Hippocampal formation (tissue), 2 donors: Measurements from ENCODE around the gene DGUOK.
"Not testable (repeated sequence)": the region's sequence is repeated elsewhere in the genome, so short reads cannot be mapped to it uniquely, and the experiment has no call there.

Experiments
- DNase-seq, 2 donors: peaks; one replicate each; lab custom pipeline; 2025; lab: John Stamatoyannopoulos, UW

Gene DGUOK

GRCh38 chr2:73920577-73921545, 5.8 kb upstream of the DGUOK start:
- no peak for DNase-seq

- DNase-seq: no peak
Measured at GRCh38 chr2:73921581-73921980, 5.1 kb upstream of the DGUOK start.

GRCh38 chr2:73922681-73923080, 4.0 kb upstream of the DGUOK start:
- no peak for DNase-seq

DNA sequence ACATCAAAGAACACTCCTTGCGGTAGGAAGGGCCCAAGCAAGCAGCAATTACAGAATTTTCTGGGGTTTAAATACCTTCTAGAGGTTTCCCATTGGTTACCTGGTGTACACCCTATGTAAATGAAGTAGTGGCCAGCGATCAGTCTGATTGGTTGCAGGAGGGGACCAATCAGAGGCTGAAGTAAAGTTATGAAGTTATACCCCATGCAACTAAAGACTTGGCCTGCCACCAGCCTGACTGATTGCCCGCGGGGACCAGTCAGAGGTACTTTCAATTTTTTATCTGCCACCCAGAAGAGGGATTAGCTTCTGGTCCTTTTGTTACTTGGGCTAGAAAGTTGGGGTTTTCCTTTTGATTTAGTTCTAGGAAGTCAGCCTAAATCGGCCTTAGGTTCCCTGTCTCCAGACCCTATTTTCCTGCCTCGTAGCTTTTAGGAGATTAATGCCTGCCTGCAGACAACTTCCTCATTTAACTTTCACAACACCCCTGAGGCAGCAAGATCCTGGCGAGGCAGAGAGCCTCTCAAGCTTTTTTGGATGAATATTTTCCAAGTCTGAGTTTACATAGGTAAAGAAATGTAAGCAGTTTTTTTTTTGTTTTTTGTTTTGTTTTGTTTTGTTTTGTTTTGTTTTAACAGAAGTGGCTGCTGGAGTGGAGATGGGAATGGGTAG, 1.5 kb upstream of the DGUOK start:
- DNase-seq: no peak

GRCh38 chr2:73925853-73926492, 707 bp upstream of the DGUOK start:
- DNase-seq: no peak

- DNase-seq: no peak
Measured at GRCh38 chr2:73927344-73927743, 664 bp downstream of the DGUOK start.

GRCh38 chr2:73928963-73929347, 2.3 kb downstream of the DGUOK start:
- DNase-seq: no peak

DNA sequence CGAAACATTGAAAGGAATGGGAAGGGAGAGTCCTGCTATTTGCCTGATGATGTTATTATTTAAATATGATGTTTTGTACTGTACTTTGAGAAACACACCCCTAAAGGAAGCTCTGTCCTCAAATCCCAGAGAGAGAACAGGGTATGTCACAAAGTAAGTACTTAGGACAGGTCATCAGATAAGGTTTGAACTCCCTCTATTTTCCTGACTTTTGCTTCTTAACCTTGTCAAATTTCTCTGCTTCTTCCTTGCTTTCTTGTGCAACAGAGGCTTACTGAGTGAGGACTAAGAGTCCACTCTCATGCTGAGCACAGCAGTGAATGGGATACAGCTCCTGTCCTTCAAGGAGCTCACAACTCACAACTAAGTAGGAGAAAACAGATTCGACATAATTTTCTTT, 3.7 kb downstream of the DGUOK start:
- DNase-seq: no peak

DNA sequence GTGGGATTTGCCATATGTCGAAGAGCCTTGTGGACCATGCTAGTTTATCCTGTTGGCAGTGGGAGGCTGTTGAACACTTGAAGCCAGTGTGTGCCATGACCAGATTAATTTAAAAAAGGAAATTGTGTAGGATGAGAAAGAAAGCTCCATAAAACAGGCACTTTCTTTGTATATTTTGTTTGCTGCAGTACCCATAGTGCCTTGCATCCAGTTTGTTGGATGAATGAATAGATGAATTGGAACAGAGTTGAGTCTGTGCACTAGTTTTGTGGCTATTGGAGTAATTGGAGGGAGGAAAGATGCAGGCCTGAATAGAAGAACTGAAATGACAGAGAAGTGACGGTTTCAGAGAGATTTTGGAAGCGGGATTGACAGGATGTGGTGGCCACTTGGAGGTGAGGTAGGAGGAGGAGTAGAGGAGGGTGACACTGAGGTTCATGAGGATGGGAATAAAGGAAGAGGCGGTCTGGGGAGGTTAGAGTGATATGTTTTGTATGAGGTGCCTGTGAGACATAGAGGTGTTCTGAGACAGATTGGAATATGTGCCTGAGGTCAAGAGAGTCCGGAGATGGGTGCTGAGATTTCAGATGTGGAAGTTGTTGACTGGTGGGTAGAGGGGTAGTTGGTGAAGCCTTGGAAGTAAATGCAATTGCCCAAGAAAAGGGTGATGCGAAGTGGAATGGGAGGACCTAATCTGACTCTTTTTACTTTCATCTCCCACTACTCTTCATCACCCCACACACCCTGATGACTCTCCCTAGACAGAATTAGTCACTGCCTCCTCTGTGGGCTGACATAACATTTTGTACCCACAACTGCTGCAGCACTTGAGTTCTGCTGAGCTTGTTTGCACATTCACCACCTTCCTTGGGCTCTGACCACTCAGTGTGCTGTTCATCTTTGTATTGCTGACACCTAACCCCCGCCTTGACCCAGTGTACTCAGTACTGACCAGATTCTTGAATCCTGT, 5.1 kb downstream of the DGUOK start:
- no peak for DNase-seq

DNA sequence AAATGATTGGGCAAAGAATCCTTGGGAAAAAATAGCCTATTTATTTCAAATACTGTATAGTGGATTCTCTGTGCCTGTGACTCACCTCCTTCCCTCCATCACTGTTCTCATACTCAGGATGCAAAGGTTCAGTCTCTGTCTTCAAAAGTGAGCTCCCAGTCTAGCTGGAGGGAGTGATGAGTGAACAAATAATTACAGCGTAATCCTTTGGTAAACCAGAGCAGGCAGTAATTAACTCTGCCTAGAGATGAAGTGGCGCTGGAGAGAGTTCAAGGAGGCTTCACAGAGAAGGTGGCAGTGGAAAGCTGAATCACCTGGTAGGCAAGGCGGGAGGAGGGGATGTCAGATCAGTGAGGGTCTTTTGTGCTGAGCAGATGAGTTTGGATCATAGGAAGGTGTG, 6.5 kb downstream of the DGUOK start:
- no peak for DNase-seq

DNA sequence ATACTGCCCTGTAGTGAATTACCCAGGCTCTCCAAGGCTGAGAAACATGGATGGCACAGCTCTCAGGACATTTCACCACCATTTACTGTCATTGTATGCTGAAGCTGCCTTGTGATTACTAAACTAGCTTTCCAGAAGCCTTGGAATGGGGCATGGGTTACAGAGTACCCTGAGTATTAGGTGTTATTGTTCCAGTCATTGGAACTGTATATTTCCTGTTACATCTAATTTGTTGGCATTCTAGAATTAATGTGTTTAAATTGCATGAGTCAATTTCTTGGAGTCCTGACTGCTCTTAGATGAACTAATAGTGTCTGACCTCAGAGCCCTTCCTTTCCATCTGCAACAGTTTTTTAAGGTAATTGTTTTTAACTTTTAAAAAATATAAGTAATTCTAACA, 9.0 kb downstream of the DGUOK start:
- DNase-seq: no peak

GRCh38 chr2:73937103-73937885, 10.6 kb downstream of the DGUOK start:
- DNase-seq: no peak

DNA sequence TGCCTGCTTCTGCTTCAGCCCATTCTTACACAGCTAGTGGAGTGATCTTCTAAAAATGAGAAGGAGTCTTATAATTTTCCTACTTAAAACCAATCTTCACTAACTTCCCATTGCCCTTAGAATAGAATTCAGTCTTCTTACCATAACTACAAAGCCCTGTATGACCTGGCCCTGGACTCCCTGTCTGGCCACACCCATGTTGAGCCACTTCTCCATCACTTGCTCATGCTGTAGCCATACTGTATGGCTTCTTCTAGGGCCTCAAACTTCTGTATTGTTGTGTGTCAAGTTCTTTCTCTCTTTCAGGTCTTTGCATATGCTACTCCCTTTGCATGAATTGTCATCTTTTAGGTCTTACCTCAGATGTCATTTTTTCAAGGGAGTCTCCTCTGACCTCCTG, 11.2 kb downstream of the DGUOK start:
- no peak for DNase-seq

GRCh38 chr2:73938718-73939352, 12.2 kb downstream of the DGUOK start:
- DNase-seq: no peak

- DNase-seq: no peak
Measured at GRCh38 chr2:73939419-73939818, 12.7 kb downstream of the DGUOK start.

DNA sequence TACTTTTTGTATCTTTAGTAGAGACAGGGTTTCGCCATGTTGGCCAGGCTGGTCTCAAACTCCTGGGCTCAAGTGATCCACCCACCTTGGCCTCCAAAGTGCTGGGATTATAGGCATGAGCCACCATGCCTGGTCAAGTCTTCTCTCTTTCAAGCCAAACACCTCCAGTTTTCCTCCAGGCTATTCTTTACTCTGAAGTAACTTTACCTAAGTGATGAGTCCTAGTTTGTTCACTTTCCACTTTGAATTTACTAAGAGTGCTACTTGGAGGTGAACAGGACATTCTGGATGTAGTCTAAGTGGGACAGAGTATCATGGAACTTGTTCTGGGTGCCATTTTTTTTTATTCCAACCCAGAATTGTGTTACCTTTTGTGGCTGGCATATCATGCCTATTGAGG, 13.4 kb downstream of the DGUOK start:
- DNase-seq: not testable (repeated sequence)

DNA sequence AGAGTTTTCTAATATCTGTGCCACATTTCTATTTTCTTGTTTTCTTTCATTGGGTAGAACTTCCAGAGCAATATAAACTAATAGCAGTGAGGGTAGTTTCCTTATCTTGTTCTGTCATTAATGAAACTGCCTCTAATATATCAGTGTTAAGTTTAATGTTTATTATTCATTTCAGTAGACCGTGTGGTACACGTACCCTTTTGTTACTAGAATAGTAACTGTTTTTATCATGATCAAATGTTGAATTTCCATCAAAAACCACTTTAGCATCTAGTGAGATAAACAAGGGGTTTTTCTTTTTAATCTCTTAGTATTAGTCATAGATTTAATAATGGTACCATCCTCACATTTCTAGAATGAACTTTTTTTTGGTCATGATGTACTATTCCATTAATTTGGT, 16.0 kb downstream of the DGUOK start:
- no peak for DNase-seq

DNA sequence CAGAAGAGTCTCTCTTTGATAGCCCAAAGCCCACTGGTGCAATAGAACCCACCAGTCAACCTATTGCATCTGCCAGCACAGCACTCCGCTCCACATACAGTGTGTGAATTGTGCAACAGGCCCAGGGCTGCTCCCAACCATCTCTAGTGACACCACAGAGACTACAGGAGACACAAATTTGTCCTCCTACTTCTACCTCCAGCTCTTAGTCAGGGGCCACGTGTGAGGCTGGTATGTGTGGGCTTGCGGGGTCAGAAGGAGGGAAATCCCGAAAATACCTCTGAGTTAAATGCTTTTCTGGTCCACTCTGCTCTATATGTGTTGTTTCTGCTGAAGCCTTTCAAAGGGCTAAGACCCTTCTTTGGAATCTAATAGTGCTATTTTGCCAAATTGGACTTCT, 18.0 kb downstream of the DGUOK start:
- no peak for DNase-seq

DNA sequence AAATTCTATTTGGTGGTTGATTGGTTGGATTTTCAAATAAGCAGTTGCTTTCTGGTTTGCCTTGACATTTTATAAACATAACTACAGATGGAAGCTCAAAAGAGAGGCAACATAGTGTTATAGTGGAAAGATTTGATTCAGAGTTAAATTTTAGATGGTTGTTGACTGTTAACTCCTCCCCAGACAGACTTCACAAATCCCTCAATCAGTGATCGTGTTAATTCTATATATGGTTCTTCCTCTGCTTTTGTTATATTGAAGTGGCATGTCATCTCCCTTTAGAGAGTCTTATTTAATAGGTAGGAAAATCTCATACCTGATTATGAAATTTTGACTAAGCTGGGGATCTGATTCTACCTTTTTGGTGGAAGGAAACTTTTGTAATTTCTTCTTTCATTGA, 19.5 kb downstream of the DGUOK start:
- DNase-seq: no peak

DNA sequence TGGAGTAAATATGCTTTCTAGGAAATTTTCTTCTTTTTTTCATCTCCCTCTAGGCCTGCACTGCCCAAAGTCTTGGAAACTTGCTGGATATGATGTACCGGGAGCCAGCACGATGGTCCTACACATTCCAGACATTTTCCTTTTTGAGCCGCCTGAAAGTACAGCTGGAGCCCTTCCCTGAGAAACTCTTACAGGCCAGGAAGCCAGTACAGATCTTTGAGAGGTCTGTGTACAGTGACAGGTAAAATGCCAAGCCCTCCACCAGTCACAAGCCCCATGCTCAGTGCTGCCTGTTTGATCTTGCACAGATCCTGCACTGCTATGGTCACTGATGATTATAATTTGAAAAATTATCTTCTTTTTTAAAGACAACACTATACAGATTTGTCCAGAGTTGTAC, 20.0 kb downstream of the DGUOK start:
- no peak for DNase-seq
